Brain microvascular endothelial cell (primary cell): ENCODE results near the gene SPPL2B.

ENCODE experiments used
- DNase-seq: peaks from one replicate; pipeline ENCODE4 v3.0.0-alpha.2; 2020
- H3K27ac ChIP-seq: fragments of 250-450 bp; sonication (Bioruptor Pico); 2 replicates; pipeline ENCODE4 v1.5.1; 2020; ENCODE audit warnings: mild to moderate bottlenecking, moderate library complexity
- H3K27me3 ChIP-seq: fragments of 250-450 bp; sonication (Bioruptor Pico); replicated peaks from 2 replicates; pipeline ENCODE4 v1.5.1; 2020; ENCODE audit warnings: mild to moderate bottlenecking
- H3K36me3 ChIP-seq: fragments of 250-450 bp; sonication (Bioruptor Pico); replicated peaks from 2 replicates; pipeline ENCODE4 v1.5.1; 2020; ENCODE audit warnings: mild to moderate bottlenecking
- H3K4me3 ChIP-seq: 2 replicates; pipeline ENCODE4 v1.5.1; 2011; ENCODE audit warnings: low read depth, mild to moderate bottlenecking, control low read depth, low read length, moderate library complexity
- in situ Hi-C: cut with HindIII; loops from 2 replicates; pipeline ENCODE4 v1.10.0; 2017; ENCODE audit warnings: low sequenced_read_pairs, low pct_ligation_motif_present
- TF ChIP-seq, protein P1 (sequence below): IDR thresholded peaks from 2 replicates; pipeline ENCODE4 v1.5.1; 2011; ENCODE audit warnings: low read depth, mild to moderate bottlenecking, moderate library complexity, low read length, control low read depth, inconsistent platforms; ENCODE audit errors: missing control alignments

The SPPL2B gene

DNA sequence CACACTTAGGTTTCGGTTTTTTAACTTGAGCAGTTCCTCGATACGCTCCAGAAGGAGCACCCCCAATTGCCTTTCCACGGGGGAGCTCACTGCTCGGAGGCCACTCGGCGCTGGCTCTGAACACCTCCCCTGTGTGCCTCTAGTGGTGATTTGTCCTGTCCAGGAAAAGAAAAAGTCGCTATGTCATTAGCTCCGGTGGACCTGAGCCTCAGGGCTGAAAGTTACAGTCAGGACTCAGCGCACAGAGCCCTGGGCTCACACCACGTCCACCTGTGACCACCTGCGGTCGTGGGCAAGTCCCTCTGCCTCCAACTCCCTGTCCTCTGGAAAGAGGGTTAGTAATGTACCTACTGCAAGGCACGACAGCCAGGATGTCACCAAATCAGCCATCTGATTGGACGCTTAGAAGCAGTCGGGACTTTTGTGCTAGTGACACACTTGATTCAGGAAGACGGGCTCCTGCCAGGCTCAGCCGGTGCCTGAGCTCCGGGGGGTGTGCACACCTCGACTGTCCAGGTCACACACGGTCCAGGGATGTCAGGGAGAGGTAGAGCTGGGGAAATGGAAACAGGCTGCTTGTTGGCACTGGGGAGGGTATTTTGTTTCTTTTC is 27.7 kb downstream of the SPPL2B start:
- no peak overlapping the region for H3K4me3 ChIP-seq
- in situ Hi-C loops = no loop called here

DNA sequence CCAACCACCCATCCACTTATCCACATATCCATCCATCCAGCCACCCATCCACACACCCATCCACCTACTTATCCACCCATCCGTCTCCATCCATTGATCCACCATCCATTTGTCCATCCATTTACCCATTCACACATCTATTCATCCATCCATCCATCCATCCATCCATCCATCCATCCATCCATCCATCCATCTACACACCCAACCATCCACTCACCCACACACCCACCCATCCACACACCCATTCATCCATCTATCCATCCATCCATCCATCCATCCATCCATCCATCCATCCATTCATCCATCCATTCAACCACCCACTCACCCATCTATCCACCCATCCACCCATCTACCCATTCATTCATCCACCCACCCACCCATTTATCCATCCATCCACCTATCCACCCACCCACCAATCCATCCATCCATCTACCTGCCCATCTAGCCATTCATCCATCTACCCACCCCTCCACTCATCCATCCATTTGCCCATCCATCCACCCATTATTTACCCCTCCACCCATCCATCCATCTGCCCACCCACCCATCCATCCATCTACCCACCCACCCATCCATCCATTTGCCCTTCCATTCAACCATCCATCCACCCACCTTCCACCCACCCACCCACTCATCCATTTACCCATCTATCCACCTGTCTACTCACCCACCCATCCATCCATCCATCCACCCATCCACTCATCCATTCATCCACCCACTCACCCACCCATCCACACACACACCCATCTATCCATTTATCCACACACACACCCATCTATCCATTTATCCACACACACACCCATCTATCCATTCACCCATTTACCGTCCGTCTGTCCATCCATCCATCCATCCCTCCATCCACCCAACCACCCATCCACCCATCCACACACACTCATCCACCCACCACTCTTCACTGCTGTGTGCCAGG is 29.1 kb downstream of the SPPL2B start:
- in situ Hi-C loops = no loop called here
- no peaks in the 10 kb centered on the region for H3K36me3 ChIP-seq
- TF ChIP-seq, protein P1, sequence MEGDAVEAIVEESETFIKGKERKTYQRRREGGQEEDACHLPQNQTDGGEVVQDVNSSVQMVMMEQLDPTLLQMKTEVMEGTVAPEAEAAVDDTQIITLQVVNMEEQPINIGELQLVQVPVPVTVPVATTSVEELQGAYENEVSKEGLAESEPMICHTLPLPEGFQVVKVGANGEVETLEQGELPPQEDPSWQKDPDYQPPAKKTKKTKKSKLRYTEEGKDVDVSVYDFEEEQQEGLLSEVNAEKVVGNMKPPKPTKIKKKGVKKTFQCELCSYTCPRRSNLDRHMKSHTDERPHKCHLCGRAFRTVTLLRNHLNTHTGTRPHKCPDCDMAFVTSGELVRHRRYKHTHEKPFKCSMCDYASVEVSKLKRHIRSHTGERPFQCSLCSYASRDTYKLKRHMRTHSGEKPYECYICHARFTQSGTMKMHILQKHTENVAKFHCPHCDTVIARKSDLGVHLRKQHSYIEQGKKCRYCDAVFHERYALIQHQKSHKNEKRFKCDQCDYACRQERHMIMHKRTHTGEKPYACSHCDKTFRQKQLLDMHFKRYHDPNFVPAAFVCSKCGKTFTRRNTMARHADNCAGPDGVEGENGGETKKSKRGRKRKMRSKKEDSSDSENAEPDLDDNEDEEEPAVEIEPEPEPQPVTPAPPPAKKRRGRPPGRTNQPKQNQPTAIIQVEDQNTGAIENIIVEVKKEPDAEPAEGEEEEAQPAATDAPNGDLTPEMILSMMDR = no peak
- no peak overlapping the region for H3K4me3 ChIP-seq
- DNase-seq = no peak
- peaks cover 18% of the 10 kb centered on the region for H3K27me3 ChIP-seq
- H3K27ac ChIP-seq = no peak overlapping the region

More for the DNA sequence above, 27.7 kb downstream of the SPPL2B start:
- Histone ChIP-seq H3K36me3 (no peaks in the 10 kb centered on the region), H3K27ac (no peak overlapping the region), H3K27me3 (peaks cover 18% of the 10 kb centered on the region)
- no peak for DNase-seq
- TF ChIP-seq, protein P1 = no peak

DNA sequence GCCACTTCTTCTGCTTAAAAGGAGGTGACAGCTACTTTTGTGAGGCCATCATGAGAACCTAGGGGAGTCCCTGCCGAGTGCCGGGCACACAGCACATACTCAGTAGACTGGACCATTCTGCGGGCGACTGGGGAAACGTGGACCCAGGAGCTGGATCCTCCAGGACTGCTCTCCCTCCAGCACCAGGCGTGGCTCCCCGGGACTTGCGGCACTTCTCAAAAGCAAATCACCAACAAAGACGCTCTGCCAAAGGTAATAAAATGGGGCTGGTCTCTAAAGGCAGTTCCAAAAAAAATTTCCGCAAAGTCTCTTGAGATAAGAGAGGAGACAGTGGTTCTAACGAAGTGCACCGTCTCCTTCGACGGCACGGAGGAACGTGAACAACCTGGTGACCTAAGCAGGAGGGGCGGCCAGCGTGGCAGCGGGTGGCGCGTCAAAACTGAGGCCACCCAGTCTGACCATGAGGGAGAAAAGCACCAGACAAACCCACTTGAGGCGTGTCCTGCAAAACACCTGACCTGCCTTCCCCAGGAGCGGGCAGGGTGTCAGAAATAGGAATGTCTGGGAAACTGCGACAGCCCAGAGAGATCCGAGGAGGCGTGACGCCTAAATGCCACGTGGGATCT is 30.2 kb downstream of the SPPL2B start:
- Histone ChIP-seq H3K4me3 (no peak overlapping the region), H3K27me3 (peaks cover 18% of the 10 kb centered on the region), H3K36me3 (no peaks in the 10 kb centered on the region), H3K27ac (no peak overlapping the region)
- no peak for DNase-seq
- in situ Hi-C loops = no loop called here
- TF ChIP-seq, protein P1 = no peak

DNA sequence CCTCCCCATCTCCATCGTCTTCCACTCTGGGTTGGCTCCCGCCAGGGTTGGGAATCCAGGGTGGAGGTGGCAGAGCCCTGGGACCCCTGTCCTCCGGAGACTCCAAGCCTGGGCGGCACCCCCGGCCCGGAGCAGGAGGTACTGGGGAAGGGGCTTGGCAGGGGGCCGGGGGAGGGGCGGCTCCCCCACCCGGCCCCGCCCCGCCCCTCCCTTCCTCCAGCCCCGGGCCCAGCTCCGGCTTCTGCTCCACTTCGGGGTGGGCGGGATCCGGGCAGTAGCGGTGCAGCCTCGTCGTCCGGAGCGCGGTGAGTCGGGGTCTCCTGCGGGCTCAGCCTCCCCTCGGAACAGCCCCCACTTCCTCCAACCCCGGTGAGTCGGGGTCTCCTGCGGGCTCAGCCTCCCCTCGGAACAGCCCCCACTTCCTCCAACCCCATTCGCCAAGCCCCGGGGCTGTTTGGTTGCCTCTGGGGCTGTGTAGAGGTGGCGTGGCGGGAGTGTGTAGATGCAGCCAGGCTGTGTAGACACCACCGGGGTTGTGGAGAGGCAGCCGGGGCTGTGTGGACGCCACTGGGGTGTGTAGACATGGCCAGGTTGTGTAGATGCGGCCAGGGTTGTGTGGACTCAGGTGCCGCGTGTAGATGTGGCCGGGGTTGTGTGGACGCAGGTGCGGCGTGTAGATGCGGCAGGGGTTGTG is 31.7 kb downstream of the SPPL2B start, which contains the start of gene TMPRSS9:
TSS of gene TMPRSS9 (plus strand) at position 274 of the 694 bp plus-strand sequence. CDS start 29,521 bp downstream, outside the sequence.
- H3K27ac ChIP-seq = no peak within 1 kb of the TSS
- DNase-seq = no peak
- H3K27me3 ChIP-seq = peaks cover 18% of the 10 kb centered on the region
- H3K4me3 ChIP-seq = no peak within 1 kb of the TSS
- TF ChIP-seq, protein P1 = no peak
- no peaks in the 10 kb centered on the region for H3K36me3 ChIP-seq
- in situ Hi-C loops = no loop called here

DNA sequence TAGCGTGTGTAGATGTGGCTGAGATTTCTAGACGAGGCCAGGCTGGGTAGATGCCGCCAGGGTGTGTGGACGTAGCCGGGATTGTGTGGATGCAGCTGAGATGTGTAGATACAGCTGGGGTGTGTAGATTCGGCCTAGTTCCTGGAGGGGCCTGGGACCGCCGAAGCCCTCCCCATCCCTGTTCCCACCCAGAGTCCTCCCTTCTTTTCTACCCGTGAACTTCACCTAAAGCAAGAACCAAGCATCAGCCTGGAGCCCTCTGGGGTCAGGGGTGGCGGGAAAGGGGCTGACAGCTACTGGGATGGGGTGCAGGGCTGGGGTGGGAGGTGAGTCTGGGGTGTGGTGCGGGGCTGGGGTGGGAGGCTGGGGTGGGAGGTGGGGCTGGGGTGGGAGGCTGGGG is 32.3 kb downstream of the SPPL2B start:
- Histone ChIP-seq H3K4me3 (no peak overlapping the region), H3K27me3 (peaks cover 18% of the 10 kb centered on the region), H3K36me3 (no peaks in the 10 kb centered on the region), H3K27ac (no peak overlapping the region)
- DNase-seq = no peak
- TF ChIP-seq, protein P1 = no peak
- in situ Hi-C loops = no loop called here
